ENCODE measurements around the gene HIP1. TPM values are rescaled to one million over a fixed set of nuclear protein-coding genes. Genes with fewer than 3 reads are reported as not detected.
"Not testable (repeated sequence)": the region's sequence is repeated elsewhere in the genome, so short reads cannot be mapped to it uniquely, and the experiment has no call there.

The HIP1 gene
- 1 to 10 TPM; 5.2 to 5.6 TPM for total RNA-seq

- H3K9me3 Mint-ChIP-seq: no peaks in the 10 kb centered on the region
- POLR2A ChIA-PET: interaction anchor here (0.9 to 1.1 kb wide), 2 partner anchors 11 to 309 kb away, joined by 3 to 6 read pairs; partner anchors contain the start of genes MDH2 and STYXL1
- peak; percentile 0 for ATAC-seq
Measured at GRCh38 chr7:75738604-75738974, at the start of gene HIP1. Gene HIP1, minus strand, starts transcription at chr7:75738941. Its CDS starts 21 bp downstream, at chr7:75738920.

GRCh38 chr7:75788154-75788847 is 49.6 kb upstream of the HIP1 start:
- ATAC-seq; POLR2A ChIA-PET; H3K27ac Mint-ChIP-seq; CTCF ChIA-PET; intact Hi-C loops (cut with micrococcal nuclease); DNase-seq; H3K36me3 Mint-ChIP-seq (ENCODE audit: low read depth); H3K27me3 Mint-ChIP-seq; H3K4me1 Mint-ChIP-seq (ENCODE audit: low read depth); H3K4me3 Mint-ChIP-seq; H3K9me3 Mint-ChIP-seq: not testable (repeated sequence)

More at GRCh38 chr7:75738604-75738974, at the start of gene HIP1:
- no peak for DNase-seq
- Mint-ChIP-seq H3K36me3 (ENCODE audit: low read depth) (no peaks in the 10 kb centered on the region), H3K4me3 (peak within 1 kb of the TSS; percentile 88), H3K27me3 (peaks cover 4% of the 10 kb centered on the region), H3K4me1 (ENCODE audit: low read depth) (peaks cover 16% of the 10 kb centered on the region), H3K27ac (peak within 1 kb of the TSS; percentile 96)
- intact Hi-C loops (cut with micrococcal nuclease): no loop called here
- no peak for TF ChIP-seq CTCF (IDR thresholded peaks at IDR 0.05)
- CTCF ChIA-PET: interaction anchor here (2.6 kb wide), 1 partner anchor 24 kb away, joined by 11 read pairs; no protein-coding TSS in a partner anchor

GRCh38 chr7:75783058-75783457 is 44.3 kb upstream of the HIP1 start:
- DNase-seq; ATAC-seq; H3K9me3 Mint-ChIP-seq; H3K4me3 Mint-ChIP-seq; CTCF ChIA-PET; H3K36me3 Mint-ChIP-seq (ENCODE audit: low read depth); intact Hi-C loops (cut with micrococcal nuclease); H3K27ac Mint-ChIP-seq: not testable (repeated sequence)
- peaks cover 29% of the 10 kb centered on the region for H3K27me3 Mint-ChIP-seq
- peaks cover 15% of the 10 kb centered on the region for H3K4me1 Mint-ChIP-seq (ENCODE audit: low read depth)
- POLR2A ChIA-PET: interaction anchor here (0.6 kb wide), 1 partner anchor 14 kb away, joined by 3 read pairs; no protein-coding TSS in a partner anchor

- intact Hi-C loops (cut with micrococcal nuclease); ATAC-seq; DNase-seq; H3K4me3 Mint-ChIP-seq; H3K9me3 Mint-ChIP-seq; H3K36me3 Mint-ChIP-seq (ENCODE audit: low read depth); H3K27ac Mint-ChIP-seq; CTCF ChIA-PET; POLR2A ChIA-PET: not testable (repeated sequence)
- peaks cover 29% of the 10 kb centered on the region for H3K27me3 Mint-ChIP-seq
- H3K4me1 Mint-ChIP-seq (ENCODE audit: low read depth): peaks cover 33% of the 10 kb centered on the region
Measured at GRCh38 chr7:75780647-75781273, 42.0 kb upstream of the HIP1 start.

GRCh38 chr7:75779516-75779915 is 40.8 kb upstream of the HIP1 start:
- DNase-seq; POLR2A ChIA-PET; H3K9me3 Mint-ChIP-seq; CTCF ChIA-PET; H3K36me3 Mint-ChIP-seq (ENCODE audit: low read depth); ATAC-seq; H3K4me3 Mint-ChIP-seq: not testable (repeated sequence)
- peaks cover 38% of the 10 kb centered on the region for H3K4me1 Mint-ChIP-seq (ENCODE audit: low read depth)
- H3K27me3 Mint-ChIP-seq: peaks cover 29% of the 10 kb centered on the region
- intact Hi-C loops (cut with micrococcal nuclease): loop anchor here (10.0 kb wide), 1 partner anchor 225 kb away; no protein-coding TSS in a partner anchor
- peak overlapping the region; percentile 58 for H3K27ac Mint-ChIP-seq

- H3K36me3 Mint-ChIP-seq (ENCODE audit: low read depth); ATAC-seq; CTCF ChIA-PET; H3K4me3 Mint-ChIP-seq; H3K9me3 Mint-ChIP-seq; POLR2A ChIA-PET: not testable (repeated sequence)
- intact Hi-C loops (cut with micrococcal nuclease): loop anchor here (10.0 kb wide), 1 partner anchor 226 kb away; no protein-coding TSS in a partner anchor
- Mint-ChIP-seq H3K27me3 (peaks cover 29% of the 10 kb centered on the region), H3K4me1 (ENCODE audit: low read depth) (peaks cover 38% of the 10 kb centered on the region), H3K27ac (peak overlapping the region; percentile 58)
- peak; percentile 6 for DNase-seq
Measured at GRCh38 chr7:75779035-75779434, 40.3 kb upstream of the HIP1 start.

GRCh38 chr7:75776295-75776971 is 37.7 kb upstream of the HIP1 start:
- POLR2A ChIA-PET: interaction anchor here (0.6 kb wide), 1 partner anchor 127 kb away, joined by 3 read pairs; no protein-coding TSS in a partner anchor
- no peaks in the 10 kb centered on the region for H3K9me3 Mint-ChIP-seq
- peak; percentile 86 for DNase-seq

GRCh38 chr7:75773958-75774357 is 35.2 kb upstream of the HIP1 start:
- intact Hi-C loops (cut with micrococcal nuclease): loop anchor here (10.0 kb wide), 1 partner anchor 231 kb away; no protein-coding TSS in a partner anchor
- H3K4me1 Mint-ChIP-seq (ENCODE audit: low read depth): peaks cover 31% of the 10 kb centered on the region
- not testable (repeated sequence) for H3K36me3 Mint-ChIP-seq (ENCODE audit: low read depth); DNase-seq; H3K27me3 Mint-ChIP-seq; H3K27ac Mint-ChIP-seq; H3K9me3 Mint-ChIP-seq; ATAC-seq; H3K4me3 Mint-ChIP-seq
- CTCF ChIA-PET: interaction anchor here (2.0 kb wide), 1 partner anchor 11 kb away, joined by 6 read pairs; no protein-coding TSS in a partner anchor
- POLR2A ChIA-PET: interaction anchor here (1.2 kb wide), 1 partner anchor 10 kb away, joined by 4 read pairs; no protein-coding TSS in a partner anchor

More at GRCh38 chr7:75776295-75776971, 37.7 kb upstream of the HIP1 start:
- H3K4me3 Mint-ChIP-seq: peak overlapping the region; percentile 46
- peaks cover 16% of the 10 kb centered on the region for H3K27me3 Mint-ChIP-seq
- peak; percentile 91 for ATAC-seq
- peaks cover 38% of the 10 kb centered on the region for H3K4me1 Mint-ChIP-seq (ENCODE audit: low read depth)
- CTCF ChIA-PET: interaction anchor here (1.3 kb wide), 1 partner anchor 89 kb away, joined by 7 read pairs; no protein-coding TSS in a partner anchor
- TF ChIP-seq CTCF (IDR thresholded peaks at IDR 0.05): no peak
- intact Hi-C loops (cut with micrococcal nuclease): loop anchor here (10.0 kb wide), 1 partner anchor 228 kb away; no protein-coding TSS in a partner anchor
- H3K36me3 Mint-ChIP-seq (ENCODE audit: low read depth): no peaks in the 10 kb centered on the region
- H3K27ac Mint-ChIP-seq: peak overlapping the region; percentile 85

Data from activated CD8-positive, alpha-beta T cell treated with anti-CD3 and anti-CD28 coated beads for 36 hours (primary cell).